ENCODE measurements around the gene LYL1. TPM values are rescaled to one million over a fixed set of nuclear protein-coding genes. Genes with fewer than 3 reads are reported as not detected.
A peak's percentile ranks its signal among the peaks of the same experiment; 100 is the strongest.

LYL1 gene
- total RNA-seq, 1 experiment from 2014 or later: 0.59 TPM

DNA sequence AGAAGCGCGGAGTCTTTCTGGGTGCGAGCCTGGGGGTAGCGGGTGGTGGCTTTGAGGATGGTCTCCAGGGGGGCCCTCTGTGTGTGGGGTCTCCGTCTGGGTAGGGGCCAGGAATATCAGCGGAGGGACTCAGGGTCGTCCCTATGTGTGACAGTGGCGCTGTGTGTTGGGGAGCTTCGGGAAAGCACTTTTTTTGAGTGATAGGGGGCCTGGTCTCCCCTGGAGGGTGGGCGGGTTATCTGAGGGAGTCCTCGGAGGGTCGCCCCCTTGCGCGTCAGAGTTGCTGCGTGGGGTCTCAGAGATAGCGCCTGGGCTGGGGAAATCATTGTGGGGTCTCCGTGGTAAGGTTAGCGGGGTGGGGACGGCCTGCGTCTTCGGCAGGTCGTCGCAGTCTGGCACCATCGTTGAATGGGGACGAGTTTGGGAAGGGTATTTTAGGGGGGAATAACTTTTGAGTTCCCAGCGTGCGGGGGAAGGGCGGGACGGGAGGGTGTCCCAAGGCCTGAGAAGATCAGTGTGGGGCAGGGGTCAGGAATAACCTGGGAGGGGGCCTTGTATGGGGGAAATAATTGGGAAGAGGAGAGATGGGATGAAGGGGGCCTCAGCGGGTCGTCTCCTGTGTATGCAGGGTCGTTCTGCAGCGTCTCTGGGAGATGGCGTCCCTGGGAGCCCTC, 48.4 kb upstream of the LYL1 start:
- Histone ChIP-seq H3K4me3 (ENCODE audit: low read depth, low read length) (peak overlapping the region; percentile 62), H3K36me3 (ENCODE audit: control insufficient read depth, insufficient read depth, low read length) (peaks cover 2% of the 10 kb centered on the region; the same call in 1 of the 2 replicates), H3K9me3 (no peaks in the 10 kb centered on the region), H3K4me1 (peaks cover 12% of the 10 kb centered on the region), H3K27me3 (replicated peaks; ENCODE audit: control insufficient read depth, insufficient read depth, low read length) (no peaks in the 10 kb centered on the region)
- peaks cover 4% of the 10 kb centered on the region for H3K27me3 Mint-ChIP-seq (ENCODE audit: insufficient read depth, unreplicated experiment)
- CTCF ChIA-PET: interaction anchor here (0.6 to 1.8 kb wide), 4 partner anchors 9 to 111 kb away, joined by 3 to 9 read pairs (median 5); no protein-coding TSS in a partner anchor
- H3K36me3 Mint-ChIP-seq (ENCODE audit: insufficient read depth, unreplicated experiment): peaks cover 61% of the 10 kb centered on the region
- peak in 1 of 2 experiments; percentile 43 for DNase-seq
- H3K4me3 Mint-ChIP-seq (ENCODE audit: unreplicated experiment): peak overlapping the region; percentile 83
- TF ChIP-seq, protein P1, sequence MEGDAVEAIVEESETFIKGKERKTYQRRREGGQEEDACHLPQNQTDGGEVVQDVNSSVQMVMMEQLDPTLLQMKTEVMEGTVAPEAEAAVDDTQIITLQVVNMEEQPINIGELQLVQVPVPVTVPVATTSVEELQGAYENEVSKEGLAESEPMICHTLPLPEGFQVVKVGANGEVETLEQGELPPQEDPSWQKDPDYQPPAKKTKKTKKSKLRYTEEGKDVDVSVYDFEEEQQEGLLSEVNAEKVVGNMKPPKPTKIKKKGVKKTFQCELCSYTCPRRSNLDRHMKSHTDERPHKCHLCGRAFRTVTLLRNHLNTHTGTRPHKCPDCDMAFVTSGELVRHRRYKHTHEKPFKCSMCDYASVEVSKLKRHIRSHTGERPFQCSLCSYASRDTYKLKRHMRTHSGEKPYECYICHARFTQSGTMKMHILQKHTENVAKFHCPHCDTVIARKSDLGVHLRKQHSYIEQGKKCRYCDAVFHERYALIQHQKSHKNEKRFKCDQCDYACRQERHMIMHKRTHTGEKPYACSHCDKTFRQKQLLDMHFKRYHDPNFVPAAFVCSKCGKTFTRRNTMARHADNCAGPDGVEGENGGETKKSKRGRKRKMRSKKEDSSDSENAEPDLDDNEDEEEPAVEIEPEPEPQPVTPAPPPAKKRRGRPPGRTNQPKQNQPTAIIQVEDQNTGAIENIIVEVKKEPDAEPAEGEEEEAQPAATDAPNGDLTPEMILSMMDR (IDR thresholded peaks at IDR 0.05; ENCODE audit: insufficient read depth in 1 of 2, low read depth in 1 of 2, low read length in 1 of 2, severe bottlenecking in 1 of 2, unreplicated experiment in 1 of 2): no peak
- POLR2A ChIA-PET: interaction anchor here (1.3 kb wide), 1 partner anchor 17 kb away, joined by 5 read pairs; no protein-coding TSS in a partner anchor
- H3K9me3 Mint-ChIP-seq (ENCODE audit: unreplicated experiment): no peaks in the 10 kb centered on the region
- peaks cover 23% of the 10 kb centered on the region for H3K4me1 Mint-ChIP-seq (ENCODE audit: low read depth, unreplicated experiment)
- intact Hi-C loops (cut with micrococcal nuclease; ENCODE audit: unreplicated experiment): loop anchor here (1.0 to 5.0 kb wide), 4 partner anchors 14 to 359 kb away; partner anchors contain the start of genes JUNB and TRMT1
- TSS peak; percentile 42 for BruUV-seq (replicated peaks)
- H3K27ac Mint-ChIP-seq (ENCODE audit: unreplicated experiment): peak overlapping the region; percentile 98

DNA sequence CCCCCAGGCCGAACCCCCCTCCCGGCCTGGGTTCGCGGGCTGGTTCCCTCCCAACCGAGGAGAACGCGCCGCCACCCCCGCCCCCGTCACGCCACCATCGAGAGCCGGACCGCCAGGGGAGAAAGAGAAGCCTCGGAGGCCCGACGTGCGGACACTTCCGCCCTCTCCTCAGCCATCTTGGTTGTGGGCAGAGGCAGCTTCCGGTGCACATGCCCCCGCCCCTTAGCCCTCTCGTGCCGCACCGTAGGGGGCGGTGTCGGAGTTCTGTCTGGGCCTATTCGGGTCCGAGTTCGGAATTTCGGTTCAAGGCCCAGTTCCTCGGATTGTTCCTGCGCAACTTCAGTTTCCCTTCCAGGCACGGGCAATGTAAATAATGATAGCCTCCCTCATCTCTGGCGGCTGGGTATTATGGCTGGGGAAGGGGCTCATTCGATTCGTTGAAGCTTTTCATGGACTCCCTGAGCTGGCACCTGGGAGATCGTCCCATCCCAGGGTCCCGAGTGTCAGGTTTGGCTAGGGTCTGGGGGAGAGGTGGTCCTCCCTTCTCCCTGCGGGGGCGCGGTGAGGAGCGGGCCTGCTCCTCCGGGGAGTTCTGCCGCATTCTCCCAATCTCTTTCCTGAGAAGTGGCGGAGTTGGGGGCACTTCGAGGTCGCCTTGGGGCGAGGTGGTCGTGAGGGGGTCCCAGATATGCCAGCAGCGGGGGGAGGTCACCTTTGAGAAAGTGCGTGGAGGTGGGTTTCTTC, 47.7 kb upstream of the LYL1 start, which contains the start of the genes IER2 and STX10:
Gene IER2, plus strand, starts transcription at position 225 of the 744 bp plus-strand sequence. CDS start 2,776 bp downstream, outside the sequence.
Gene STX10, minus strand, starts transcription at position 189 of the 744 bp plus-strand sequence. CDS start 202 bp downstream, outside the sequence.
- peaks cover 54% of the 10 kb centered on the region for H3K36me3 Mint-ChIP-seq (ENCODE audit: insufficient read depth, unreplicated experiment)
- TF ChIP-seq, protein P1 (IDR thresholded peaks at IDR 0.05; ENCODE audit: insufficient read depth in 1 of 2, low read depth in 1 of 2, low read length in 1 of 2, severe bottlenecking in 1 of 2, unreplicated experiment in 1 of 2): peak; percentile 27 to 63
- intact Hi-C loops (cut with micrococcal nuclease; ENCODE audit: unreplicated experiment): loop anchor here (1.0 to 5.0 kb wide), 4 partner anchors 14 to 358 kb away; partner anchors contain the start of genes JUNB and TRMT1

More for the DNA sequence above, 47.7 kb upstream of the LYL1 start, which contains the start of the genes IER2 and STX10:
- Mint-ChIP-seq H3K4me3 (ENCODE audit: unreplicated experiment) (peak within 1 kb of the TSS; percentile 83), H3K4me1 (ENCODE audit: low read depth, unreplicated experiment) (peaks cover 23% of the 10 kb centered on the region), H3K9me3 (ENCODE audit: unreplicated experiment) (no peaks in the 10 kb centered on the region), H3K27me3 (ENCODE audit: insufficient read depth, unreplicated experiment) (peaks cover 4% of the 10 kb centered on the region), H3K27ac (ENCODE audit: unreplicated experiment) (peak within 1 kb of the TSS; percentile 98)
- no TSS peak for BruUV-seq (replicated peaks)
- Histone ChIP-seq H3K27me3 (replicated peaks; ENCODE audit: control insufficient read depth, insufficient read depth, low read length) (no peaks in the 10 kb centered on the region), H3K4me1 (peaks cover 5% of the 10 kb centered on the region), H3K4me3 (ENCODE audit: low read depth, low read length) (peak within 1 kb of the TSS; percentile 62), H3K9me3 (no peaks in the 10 kb centered on the region), H3K36me3 (ENCODE audit: control insufficient read depth, insufficient read depth, low read length) (peaks cover 2% of the 10 kb centered on the region; the same call in 1 of the 2 replicates)
- ChIA-PET CTCF (interaction anchor here (0.6 to 1.8 kb wide), 5 partner anchors 8 to 474 kb away, joined by 3 to 9 read pairs (median 7); no protein-coding TSS in a partner anchor), POLR2A (interaction anchor here (0.5 to 1.3 kb wide), 5 partner anchors 15 to 1776 kb away, joined by 3 to 8 read pairs (median 5); partner anchors contain the start of genes NACC1 and SWSAP1)
- peak; percentile 93 to 94 for DNase-seq

Data from Caco-2 (cell line).